ENCODE data around the gene PTPN9. TPM values are rescaled to one million over a fixed set of nuclear protein-coding genes. Genes with fewer than 3 reads are reported as not detected.

The PTPN9 gene
- total RNA-seq, 1 donor from 2014 or later, result 8.6 TPM

GRCh38 chr15:75577401-75578172 lies 1.5 kb downstream of the PTPN9 start:
- Histone ChIP-seq H3K4me2 (peak overlapping the region; percentile 98), H3K36me3 (no peaks in the 10 kb centered on the region), H2AFZ (replicated peaks) (peak overlapping the region; percentile 91), H3K27me3 (no peaks in the 10 kb centered on the region), H3K4me1 (peaks cover 27% of the 10 kb centered on the region), H3K27ac (no peak overlapping the region), H3K9ac (peak overlapping the region; percentile 77), H3K79me2 (ENCODE audit: low read depth) (peaks cover 56% of the 10 kb centered on the region), H3K9me3 (ENCODE audit: low read depth) (no peaks in the 10 kb centered on the region), H3K4me3 (peak overlapping the region; percentile 97), H3F3A (ENCODE audit: low read depth) (peaks cover 33% of the 10 kb centered on the region), H4K20me1 (ENCODE audit: low read depth) (peaks cover 12% of the 10 kb centered on the region)
- DNase-seq (ENCODE audit: low spot score), result no peak
- Mint-ChIP-seq H3K4me3 (peak overlapping the region; percentile 98), H3K9me3 (no peaks in the 10 kb centered on the region), H3K4me1 (peaks cover 22% of the 10 kb centered on the region), H3K27me3 (ENCODE audit: insufficient read depth, low read depth) (peaks cover 6% of the 10 kb centered on the region), H3K27ac (peak overlapping the region; percentile 97), H3K36me3 (peaks cover 4% of the 10 kb centered on the region)
- no peak for TF ChIP-seq EZH2 (IDR thresholded peaks at IDR 0.05)
- no peak for TF ChIP-seq EZH2phosphoT487 (IDR thresholded peaks at IDR 0.05)
- TF ChIP-seq CTCF (IDR thresholded peaks at IDR 0.05), result no peak

- Histone ChIP-seq H3K4me2 (peak overlapping the region; percentile 48), H3F3A (ENCODE audit: low read depth) (peaks cover 21% of the 10 kb centered on the region), H3K4me1 (peaks cover 23% of the 10 kb centered on the region), H4K20me1 (ENCODE audit: low read depth) (peaks cover 12% of the 10 kb centered on the region), H2AFZ (replicated peaks) (no peak overlapping the region), H3K9ac (no peak overlapping the region), H3K27ac (peak overlapping the region; percentile 7), H3K79me2 (ENCODE audit: low read depth) (peaks cover 94% of the 10 kb centered on the region), H3K4me3 (no peak overlapping the region), H3K27me3 (no peaks in the 10 kb centered on the region), H3K9me3 (ENCODE audit: low read depth) (no peaks in the 10 kb centered on the region), H3K36me3 (no peaks in the 10 kb centered on the region)
- H3K4me1 Mint-ChIP-seq, result peaks cover 17% of the 10 kb centered on the region
- no peak overlapping the region for H3K27ac Mint-ChIP-seq
- H3K9me3 Mint-ChIP-seq, result no peaks in the 10 kb centered on the region
- TF ChIP-seq CTCF (IDR thresholded peaks at IDR 0.05) (no peak), EZH2phosphoT487 (IDR thresholded peaks at IDR 0.05) (no peak), EZH2 (IDR thresholded peaks at IDR 0.05) (no peak)
- peak; percentile 39 for DNase-seq (ENCODE audit: low spot score)
- H3K4me3 Mint-ChIP-seq, result no peak overlapping the region
- H3K36me3 Mint-ChIP-seq, result peaks cover 7% of the 10 kb centered on the region
- H3K27me3 Mint-ChIP-seq (ENCODE audit: insufficient read depth, low read depth), result no peaks in the 10 kb centered on the region
Observed at GRCh38 chr15:75573648-75574384, 5.3 kb downstream of the PTPN9 start.

GRCh38 chr15:75570126-75570845 lies 8.8 kb downstream of the PTPN9 start:
- H3K27ac ChIP-seq, result no peak overlapping the region
- no peak overlapping the region for H3K27ac Mint-ChIP-seq
- no peak for DNase-seq (ENCODE audit: low spot score)

More at GRCh38 chr15:75570126-75570845, 8.8 kb downstream of the PTPN9 start:
- Mint-ChIP-seq H3K4me3 (no peak overlapping the region), H3K4me1 (peaks cover 10% of the 10 kb centered on the region), H3K36me3 (peaks cover 7% of the 10 kb centered on the region), H3K9me3 (no peaks in the 10 kb centered on the region), H3K27me3 (ENCODE audit: insufficient read depth, low read depth) (peaks cover 2% of the 10 kb centered on the region)
- no peak overlapping the region for H3K4me2 ChIP-seq
- peaks cover 6% of the 10 kb centered on the region for H4K20me1 ChIP-seq (ENCODE audit: low read depth)
- peaks cover 83% of the 10 kb centered on the region for H3K79me2 ChIP-seq (ENCODE audit: low read depth)
- no peak for TF ChIP-seq CTCF (IDR thresholded peaks at IDR 0.05)
- no peak for TF ChIP-seq EZH2 (IDR thresholded peaks at IDR 0.05)
- no peak for TF ChIP-seq EZH2phosphoT487 (IDR thresholded peaks at IDR 0.05)
- H3K9me3 ChIP-seq (ENCODE audit: low read depth), result no peaks in the 10 kb centered on the region
- H2AFZ ChIP-seq (replicated peaks), result no peak overlapping the region
- peaks cover 12% of the 10 kb centered on the region for H3K4me1 ChIP-seq
- H3F3A ChIP-seq (ENCODE audit: low read depth), result peaks cover 13% of the 10 kb centered on the region
- no peaks in the 10 kb centered on the region for H3K36me3 ChIP-seq
- no peak overlapping the region for H3K4me3 ChIP-seq
- no peak overlapping the region for H3K9ac ChIP-seq
- no peaks in the 10 kb centered on the region for H3K27me3 ChIP-seq

Data from neural progenitor cell (in vitro differentiated cells).